Measurements from ENCODE around the gene TMEM38B.

Gene TMEM38B

GRCh38 chr9:105822814-105823213 is 128.5 kb downstream of the TMEM38B start:
- no peak for TF ChIP-seq CTCF (IDR thresholded peaks at IDR 0.05; ENCODE audit: insufficient read depth, missing control alignments)
- DNase-seq (ENCODE audit: insufficient read length, low spot score), result no peak

More at GRCh38 chr9:105822814-105823213, 128.5 kb downstream of the TMEM38B start:
- no peak for FAIRE-seq

Data from D721Med (cell line).